Suprapubic skin (tissue), 3 donors: ENCODE results near the gene SGTA.

ENCODE experiments used
- POLR2A ChIP-seq, 2 donors: fragments of 450-650 bp; IDR thresholded peaks; one replicate each; pipeline ENCODE4 v1.6.1; 2017; ENCODE audit warnings: antibody characterized with exemption in 2 of 2, mild to moderate bottlenecking in 2 of 2, moderate library complexity in 2 of 2
- TF ChIP-seq, protein P1 (sequence below), 2 donors: fragments of 200-600 bp in 1 of 2; fragments of 450-650 bp in 1 of 2; sonication (generic) in 1 of 2; IDR thresholded peaks; one replicate each; pipeline ENCODE4 v1.5.1; 2016 to 2019; ENCODE audit warnings: antibody characterized with exemption in 2 of 2, mild to moderate bottlenecking in 1 of 2, moderate library complexity in 1 of 2

DNA sequence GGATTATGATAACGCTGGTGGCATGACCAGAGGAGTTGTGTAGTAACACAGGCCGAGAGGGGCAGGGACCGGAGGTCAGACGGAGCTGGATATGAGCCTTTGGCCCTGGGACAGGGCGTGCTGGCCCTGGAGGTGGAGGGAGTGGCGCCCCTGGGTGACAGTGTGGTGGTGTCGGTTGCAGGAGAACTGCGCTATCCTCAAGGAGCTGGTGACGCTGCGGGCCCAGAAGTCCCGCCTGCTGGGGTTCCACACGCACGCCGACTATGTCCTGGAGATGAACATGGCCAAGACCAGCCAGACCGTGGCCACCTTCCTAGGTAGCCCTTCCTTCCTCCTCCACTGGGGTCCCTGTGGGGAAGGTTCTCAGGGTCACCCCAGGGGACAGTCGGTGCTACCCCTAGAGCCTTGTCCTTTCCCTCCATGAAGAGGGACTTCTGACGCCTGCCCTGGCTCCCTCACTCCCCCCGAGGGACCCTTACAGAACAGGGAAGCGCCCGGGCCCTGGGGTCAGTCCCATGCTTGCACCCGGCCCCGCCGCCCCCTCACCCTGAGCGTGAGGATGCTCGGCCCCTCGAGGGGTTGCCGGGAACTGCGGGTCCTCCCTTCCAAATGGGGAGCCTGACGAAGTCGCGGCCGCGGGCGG, 23.8 kb upstream of the SGTA start:
- TF ChIP-seq, protein P1, sequence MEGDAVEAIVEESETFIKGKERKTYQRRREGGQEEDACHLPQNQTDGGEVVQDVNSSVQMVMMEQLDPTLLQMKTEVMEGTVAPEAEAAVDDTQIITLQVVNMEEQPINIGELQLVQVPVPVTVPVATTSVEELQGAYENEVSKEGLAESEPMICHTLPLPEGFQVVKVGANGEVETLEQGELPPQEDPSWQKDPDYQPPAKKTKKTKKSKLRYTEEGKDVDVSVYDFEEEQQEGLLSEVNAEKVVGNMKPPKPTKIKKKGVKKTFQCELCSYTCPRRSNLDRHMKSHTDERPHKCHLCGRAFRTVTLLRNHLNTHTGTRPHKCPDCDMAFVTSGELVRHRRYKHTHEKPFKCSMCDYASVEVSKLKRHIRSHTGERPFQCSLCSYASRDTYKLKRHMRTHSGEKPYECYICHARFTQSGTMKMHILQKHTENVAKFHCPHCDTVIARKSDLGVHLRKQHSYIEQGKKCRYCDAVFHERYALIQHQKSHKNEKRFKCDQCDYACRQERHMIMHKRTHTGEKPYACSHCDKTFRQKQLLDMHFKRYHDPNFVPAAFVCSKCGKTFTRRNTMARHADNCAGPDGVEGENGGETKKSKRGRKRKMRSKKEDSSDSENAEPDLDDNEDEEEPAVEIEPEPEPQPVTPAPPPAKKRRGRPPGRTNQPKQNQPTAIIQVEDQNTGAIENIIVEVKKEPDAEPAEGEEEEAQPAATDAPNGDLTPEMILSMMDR (IDR thresholded peaks at IDR 0.05): no peak
- no peak for TF ChIP-seq POLR2A (IDR thresholded peaks at IDR 0.05)
